GM19025 (cell line): ENCODE results near the gene MIS12.

Experiments
- ATAC-seq: cut with Tn5 transposase; IDR thresholded peaks from one replicate; pipeline ENCODE4 v1.9.1; 2021; ENCODE audit warnings: mild to moderate bottlenecking, low read depth, moderate library complexity; ENCODE audit not compliant: unreplicated experiment

Gene MIS12

DNA sequence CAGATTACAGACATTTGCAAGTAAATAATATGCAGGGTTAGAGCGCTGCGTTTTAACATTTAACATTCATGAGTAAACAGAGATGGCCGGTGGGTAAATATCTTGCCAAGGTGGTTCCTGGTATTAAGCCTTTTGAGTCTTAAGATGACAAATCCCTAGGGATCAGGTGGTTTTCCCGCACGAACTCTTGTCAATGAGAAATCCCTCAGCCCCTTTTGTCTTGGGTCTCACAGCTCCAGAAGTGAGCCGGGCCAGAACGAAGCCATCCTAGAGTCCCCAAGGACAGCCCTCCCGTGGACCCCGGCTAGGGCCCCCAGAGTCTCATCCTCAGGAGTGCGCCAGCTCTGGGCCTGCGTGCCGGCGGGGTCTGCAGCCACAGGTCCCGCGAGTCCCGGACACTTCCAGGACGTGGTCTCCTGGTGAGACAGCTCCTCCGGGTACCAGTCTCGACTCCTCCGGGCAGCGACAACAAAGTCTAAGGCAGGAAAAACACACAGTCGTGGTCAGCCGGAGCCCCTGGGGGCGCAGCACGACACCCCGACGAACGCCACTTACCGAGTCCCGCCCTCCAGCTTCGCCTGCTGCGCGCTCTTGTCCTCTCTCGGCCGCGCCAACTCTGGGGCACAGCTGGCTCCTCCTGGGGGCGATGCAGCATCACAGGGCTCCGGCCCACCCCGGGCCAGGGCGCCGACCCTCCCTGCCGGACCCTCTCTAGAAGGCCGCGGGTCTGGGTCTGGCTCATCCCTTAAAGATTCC, 13.3 kb downstream of the MIS12 start:
- no peak for ATAC-seq

DNA sequence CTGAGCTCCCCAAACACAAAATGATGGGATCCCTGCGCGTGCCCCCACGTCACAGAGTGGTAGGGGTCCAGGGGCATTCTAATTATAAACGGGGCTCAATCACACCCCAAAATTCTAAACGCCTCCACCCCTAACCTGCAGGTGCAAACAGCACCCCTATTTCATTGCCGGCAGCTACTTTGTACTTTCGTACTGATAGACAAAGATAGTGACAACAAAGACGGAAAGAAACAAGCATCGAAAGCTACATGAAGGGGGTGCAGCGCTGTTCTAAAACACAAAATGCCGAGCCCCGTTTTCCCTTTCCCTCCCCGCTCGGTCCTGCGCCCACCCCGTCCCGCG, 13.9 kb downstream of the MIS12 start:
- ATAC-seq: no peak

DNA sequence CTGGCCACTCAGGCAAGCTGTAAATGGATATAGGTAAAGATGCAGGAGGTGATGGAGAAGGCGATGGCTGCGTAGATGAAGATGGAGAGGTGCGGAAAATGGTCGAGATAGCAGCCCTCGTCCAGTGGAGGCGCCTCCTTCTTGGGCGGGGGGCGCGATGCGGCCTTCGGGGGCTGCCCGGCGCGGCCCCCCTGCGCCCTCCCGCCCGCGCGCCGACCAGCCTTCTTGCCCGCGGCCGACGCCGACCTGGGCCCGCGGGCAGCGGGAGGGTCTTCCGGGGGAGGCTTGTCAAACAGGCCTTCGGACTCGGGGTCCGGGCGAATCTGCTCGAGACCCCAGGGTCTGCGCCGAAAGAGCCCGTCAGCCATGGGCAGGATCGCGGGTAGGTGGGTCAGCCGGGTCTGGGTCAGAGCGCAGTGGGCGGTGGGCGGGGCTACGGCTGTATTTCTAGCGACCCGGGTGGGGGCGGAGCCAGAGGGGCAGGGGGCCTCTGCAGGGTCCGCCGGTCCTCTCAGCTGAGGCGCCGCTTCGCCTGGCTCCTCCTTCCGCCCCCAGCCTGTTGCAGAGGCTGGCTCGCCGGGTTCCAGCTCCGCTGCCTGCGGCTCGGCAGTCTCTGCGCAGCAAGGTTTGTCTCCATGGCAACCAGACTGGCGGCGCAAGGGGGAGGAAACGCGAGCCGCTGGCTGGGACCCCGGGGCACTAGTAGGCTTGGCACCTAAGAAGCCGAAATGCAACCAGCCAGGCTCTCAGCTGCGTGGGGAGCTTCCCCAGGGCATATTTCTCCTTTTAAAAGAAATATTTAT, 14.4 kb downstream of the MIS12 start:
- no peak for ATAC-seq

- ATAC-seq: no peak
Measured at GRCh38 chr17:5501685-5502084, 15.3 kb downstream of the MIS12 start.

- no peak for ATAC-seq
Measured at GRCh38 chr17:5502552-5502951, 16.2 kb downstream of the MIS12 start.

GRCh38 chr17:5506307-5506706, 19.9 kb downstream of the MIS12 start:
- no peak for ATAC-seq

DNA sequence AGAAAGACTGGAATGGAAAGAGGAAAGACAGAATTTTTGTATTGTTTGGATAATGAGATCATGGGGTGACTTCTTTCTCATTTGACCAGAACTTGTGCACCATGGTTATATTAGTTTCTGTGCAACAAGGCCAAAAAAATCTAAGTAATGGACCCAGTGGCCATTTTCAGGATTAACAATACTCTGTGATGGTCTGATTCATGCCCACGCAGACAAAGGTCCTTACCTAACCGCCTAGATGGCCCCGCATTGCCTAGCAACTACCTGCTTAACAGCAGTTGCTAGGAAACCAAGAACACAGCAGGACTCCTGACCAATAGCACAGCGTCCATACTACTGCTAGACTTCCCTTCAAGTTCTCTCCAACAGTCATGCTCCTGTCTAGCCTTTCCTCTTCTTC, 22.4 kb downstream of the MIS12 start:
- no peak for ATAC-seq

DNA sequence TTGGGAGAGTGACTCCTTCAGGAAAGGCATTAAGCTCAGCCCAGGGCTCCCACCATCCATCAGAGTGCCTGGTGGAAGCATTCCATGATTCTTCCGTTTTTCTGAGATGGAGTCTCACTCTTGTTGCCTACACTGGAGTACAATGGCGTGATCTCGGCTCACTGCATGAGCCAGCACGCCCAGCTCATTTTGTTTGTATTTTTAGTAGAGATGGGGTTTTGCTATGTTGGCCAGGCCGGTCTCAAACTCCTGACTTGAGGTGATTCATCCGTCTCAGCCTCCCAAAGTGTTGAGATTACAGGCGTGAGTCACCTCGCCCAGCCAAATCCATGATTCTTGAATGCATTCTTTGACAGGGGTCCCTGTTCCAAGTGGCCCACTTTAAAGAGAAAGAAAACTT, 23.1 kb downstream of the MIS12 start:
- ATAC-seq: no peak

GRCh38 chr17:5510771-5511170, 24.4 kb downstream of the MIS12 start:
- ATAC-seq: no peak

DNA sequence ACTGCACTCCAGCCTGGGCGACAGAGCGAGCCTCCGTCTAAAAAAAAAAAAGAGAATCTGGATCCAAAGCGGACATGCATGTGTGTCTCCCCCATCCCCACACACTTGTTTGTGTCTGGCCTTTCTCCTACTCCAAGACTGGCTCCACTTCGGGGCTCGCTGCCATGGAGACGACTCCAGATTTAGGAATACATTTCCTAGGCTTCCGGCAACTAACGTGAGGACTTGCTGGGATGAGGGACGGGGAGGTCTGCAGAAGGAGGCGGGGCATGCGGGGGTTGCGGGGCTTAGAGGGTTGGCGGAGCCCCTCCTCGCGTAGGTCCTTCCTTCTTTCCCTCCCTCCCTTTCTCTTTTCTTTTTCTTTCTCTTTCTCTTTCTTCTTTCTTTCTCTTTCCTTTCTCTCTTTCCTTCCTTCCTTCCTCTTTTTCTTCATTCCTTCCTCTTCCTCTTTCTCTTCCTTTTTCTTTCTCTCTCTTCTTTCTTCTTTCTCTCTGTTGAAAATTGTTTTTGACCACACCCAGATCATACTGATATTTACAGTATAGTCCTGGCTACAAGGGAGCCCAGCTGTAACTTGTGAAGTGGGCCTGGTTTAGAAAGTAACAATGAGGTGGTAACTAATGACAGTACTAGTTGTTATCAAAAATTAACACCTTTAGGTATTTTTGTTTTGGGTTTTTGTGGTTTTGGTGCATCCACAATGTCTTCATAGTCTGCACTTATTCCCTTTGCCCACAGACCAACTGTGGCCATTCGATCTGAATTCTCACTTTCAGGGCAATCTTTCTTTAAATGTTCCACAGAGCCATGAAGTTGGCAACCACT, 25.2 kb downstream of the MIS12 start:
- no peak for ATAC-seq

GRCh38 chr17:5513628-5514027, 27.3 kb downstream of the MIS12 start:
- no peak for ATAC-seq

- ATAC-seq: no peak
Measured at GRCh38 chr17:5514976-5515375, 28.6 kb downstream of the MIS12 start.

DNA sequence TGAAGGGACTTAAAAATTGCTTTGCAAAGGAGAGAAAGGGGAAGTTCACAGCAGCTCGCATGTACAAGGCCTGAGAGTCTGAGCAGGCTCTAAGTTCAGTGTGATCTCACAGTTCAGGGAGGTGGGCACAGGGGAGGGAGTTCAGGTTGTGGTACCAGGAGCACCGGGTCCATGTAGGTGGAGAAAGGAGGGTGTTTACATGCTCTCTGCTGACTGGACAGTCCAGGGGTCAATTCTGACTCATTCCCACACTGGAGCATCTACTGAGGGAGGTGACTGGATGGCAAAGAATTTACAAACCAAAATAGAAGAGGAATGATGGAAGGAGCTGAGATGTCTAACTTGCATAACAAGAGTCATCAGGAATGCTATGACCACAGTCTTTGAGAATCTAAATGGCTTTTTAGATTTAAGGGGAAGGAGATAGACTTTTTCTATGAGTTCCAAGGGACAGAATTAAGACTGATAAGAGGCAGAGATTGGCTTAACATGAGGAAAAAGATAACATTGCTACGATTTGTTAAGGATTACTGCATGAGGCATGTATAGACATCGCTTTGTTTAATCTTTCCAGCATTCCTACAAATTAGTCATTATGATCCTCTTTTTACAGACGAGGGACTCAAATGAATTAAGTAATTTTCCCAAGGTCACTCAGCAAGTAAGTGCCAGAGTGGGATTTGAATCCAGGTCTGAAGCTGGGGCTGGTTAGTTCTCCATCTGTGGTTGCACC, 29.9 kb downstream of the MIS12 start:
- ATAC-seq: no peak

- no peak for ATAC-seq
Measured at GRCh38 chr17:5522476-5522875, 36.1 kb downstream of the MIS12 start.

GRCh38 chr17:5523249-5523648, 36.9 kb downstream of the MIS12 start:
- ATAC-seq: no peak

GRCh38 chr17:5526821-5527598, 40.6 kb downstream of the MIS12 start:
- ATAC-seq: no peak

GRCh38 chr17:5527601-5528250, 41.4 kb downstream of the MIS12 start:
- ATAC-seq: no peak

GRCh38 chr17:5530265-5531084, 44.1 kb downstream of the MIS12 start:
- no peak for ATAC-seq

DNA sequence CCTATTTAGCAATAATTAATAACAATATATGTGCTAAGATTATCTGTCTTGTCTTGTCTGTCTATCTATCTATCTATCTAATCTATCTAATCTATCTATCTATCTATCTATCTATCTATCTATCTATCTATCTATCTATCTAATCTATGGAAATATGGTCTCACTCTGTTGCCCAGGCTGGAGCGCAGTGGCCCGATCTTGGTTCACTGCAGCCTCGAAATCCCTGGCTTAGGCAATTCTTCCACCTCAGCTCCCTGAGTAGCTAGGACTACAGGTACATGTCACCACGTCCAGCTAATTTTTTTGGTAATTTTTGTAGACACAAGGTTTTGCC, 44.7 kb downstream of the MIS12 start:
- ATAC-seq: no peak
